GM12874 (cell line): ENCODE data around the gene CFL2.

Experiments
- TF ChIP-seq, protein P1 (sequence below): IDR thresholded peaks from 2 replicates; pipeline ENCODE4 v1.5.1; 2011; ENCODE audit warnings: low read depth, mild to moderate bottlenecking, control low read depth, low read length, moderate library complexity; ENCODE audit not compliant: insufficient read depth

The CFL2 gene

GRCh38 chr14:34714320-34715126, at the start of gene CFL2:
TSS of gene CFL2 (minus strand) at chr14:34714593. CDS start at chr14:34714540, 53 bp downstream.
- TF ChIP-seq, protein P1, sequence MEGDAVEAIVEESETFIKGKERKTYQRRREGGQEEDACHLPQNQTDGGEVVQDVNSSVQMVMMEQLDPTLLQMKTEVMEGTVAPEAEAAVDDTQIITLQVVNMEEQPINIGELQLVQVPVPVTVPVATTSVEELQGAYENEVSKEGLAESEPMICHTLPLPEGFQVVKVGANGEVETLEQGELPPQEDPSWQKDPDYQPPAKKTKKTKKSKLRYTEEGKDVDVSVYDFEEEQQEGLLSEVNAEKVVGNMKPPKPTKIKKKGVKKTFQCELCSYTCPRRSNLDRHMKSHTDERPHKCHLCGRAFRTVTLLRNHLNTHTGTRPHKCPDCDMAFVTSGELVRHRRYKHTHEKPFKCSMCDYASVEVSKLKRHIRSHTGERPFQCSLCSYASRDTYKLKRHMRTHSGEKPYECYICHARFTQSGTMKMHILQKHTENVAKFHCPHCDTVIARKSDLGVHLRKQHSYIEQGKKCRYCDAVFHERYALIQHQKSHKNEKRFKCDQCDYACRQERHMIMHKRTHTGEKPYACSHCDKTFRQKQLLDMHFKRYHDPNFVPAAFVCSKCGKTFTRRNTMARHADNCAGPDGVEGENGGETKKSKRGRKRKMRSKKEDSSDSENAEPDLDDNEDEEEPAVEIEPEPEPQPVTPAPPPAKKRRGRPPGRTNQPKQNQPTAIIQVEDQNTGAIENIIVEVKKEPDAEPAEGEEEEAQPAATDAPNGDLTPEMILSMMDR: no peak

DNA sequence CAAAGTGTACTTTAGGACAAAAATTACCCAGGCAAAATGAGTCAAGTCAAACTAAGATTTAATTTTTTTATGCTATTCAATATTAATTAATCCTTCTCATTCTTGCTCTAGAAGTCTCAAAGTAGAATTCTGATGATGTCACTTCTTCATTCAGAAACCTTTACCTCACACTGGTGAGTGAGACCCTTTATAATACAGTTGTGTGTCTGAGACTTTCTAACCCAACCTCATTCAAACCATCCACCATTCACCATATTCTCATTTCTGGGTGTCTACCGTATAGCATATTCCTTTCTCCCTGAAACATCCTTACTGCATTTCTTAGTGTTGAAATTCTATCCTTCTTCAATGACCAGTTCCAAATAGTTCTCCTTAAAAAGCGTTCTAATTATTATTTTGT, 40.8 kb upstream of the CFL2 start:
- TF ChIP-seq, protein P1: no peak

GRCh38 chr14:34754687-34755086, 40.3 kb upstream of the CFL2 start:
- TF ChIP-seq, protein P1: no peak

GRCh38 chr14:34750670-34751069, 36.3 kb upstream of the CFL2 start:
- TF ChIP-seq, protein P1: no peak

DNA sequence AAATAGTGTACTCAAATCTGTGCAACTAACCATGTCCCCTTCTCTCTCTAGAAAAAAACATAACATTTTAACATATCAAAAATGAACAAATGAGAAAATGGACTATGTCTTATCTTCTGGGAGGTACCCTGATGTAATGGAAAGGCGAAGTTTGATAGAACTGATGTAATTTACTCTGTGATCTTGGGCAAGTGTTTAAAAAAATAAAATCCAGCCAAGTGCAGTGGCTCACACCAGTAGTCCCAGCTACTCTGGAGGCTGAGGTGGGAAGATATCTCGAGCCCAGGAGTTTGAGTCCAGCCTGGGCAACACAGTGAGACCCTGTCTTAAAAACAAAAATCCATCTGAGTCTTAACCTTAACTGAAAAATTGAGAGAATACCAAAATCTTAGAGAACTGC, 35.8 kb upstream of the CFL2 start:
- TF ChIP-seq, protein P1: no peak

GRCh38 chr14:34749408-34749807, 35.0 kb upstream of the CFL2 start:
- TF ChIP-seq, protein P1: no peak

DNA sequence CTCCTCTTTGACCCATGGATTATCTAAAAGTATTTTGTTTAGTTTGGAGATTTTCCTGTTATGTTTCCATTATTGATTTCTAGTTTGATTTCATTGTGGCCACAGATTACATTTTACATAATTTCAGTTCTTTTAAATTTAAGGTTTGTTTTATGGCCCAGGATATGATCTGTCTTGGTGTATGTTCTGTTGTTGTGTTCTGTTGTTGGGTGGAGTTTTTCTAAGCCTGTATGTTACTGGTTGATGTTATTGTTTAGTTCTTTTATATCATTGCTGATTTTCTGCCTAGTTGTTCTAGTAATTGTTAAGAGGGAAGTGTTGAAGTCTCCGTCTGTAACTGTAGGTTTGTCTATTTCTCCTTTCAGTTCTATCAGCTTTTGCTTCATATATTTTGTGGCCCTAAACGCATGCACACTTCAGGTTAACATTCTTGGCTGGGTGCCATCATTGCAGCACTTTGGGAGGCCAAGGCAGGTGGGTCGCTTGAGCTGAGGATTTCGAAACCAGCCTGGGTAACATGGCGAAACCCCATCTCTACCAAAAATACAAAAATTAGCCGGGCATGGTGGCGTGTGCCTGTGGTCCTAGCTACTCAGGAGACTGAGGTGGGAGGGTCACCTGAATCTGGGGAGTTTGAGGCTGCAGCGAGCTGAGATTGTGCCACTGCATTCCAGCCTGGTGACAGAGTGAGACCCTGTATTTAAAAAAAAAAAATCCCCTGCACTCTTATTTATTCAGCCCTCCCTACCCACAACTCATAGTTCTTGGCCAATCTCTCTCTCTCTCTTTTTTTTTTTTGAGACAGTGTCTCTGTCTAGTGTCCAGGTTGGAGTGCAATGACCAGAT, 28.1 kb upstream of the CFL2 start:
- TF ChIP-seq, protein P1: no peak
